GM21529 (cell line): ENCODE data around the gene OSBPL5.

Experiments used
- ATAC-seq: cut with Tn5 transposase; IDR thresholded peaks from one replicate; pipeline ENCODE4 v1.9.1; 2021; ENCODE audit not compliant: unreplicated experiment

The OSBPL5 gene

DNA sequence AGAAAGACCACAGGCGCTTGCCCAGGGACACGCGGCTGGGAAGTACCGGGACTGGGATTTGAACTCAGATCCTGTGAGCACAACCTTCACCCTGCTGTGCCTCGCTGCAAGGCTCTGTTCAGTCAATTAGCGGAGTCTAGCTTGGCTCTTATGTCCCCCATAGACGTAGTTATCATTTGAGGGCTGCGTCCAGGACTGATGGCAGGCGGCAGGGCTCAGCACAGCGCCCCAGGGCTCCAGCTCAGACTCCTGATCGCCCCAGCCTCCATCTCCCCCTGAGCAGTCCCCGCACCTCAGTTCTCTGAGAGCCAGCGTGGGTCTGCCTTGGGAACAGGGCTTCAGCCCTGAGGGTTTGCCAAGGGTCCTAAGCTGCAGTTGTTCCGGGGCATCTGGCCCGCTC is 33.7 kb upstream of the OSBPL5 start:
- ATAC-seq, result no peak

DNA sequence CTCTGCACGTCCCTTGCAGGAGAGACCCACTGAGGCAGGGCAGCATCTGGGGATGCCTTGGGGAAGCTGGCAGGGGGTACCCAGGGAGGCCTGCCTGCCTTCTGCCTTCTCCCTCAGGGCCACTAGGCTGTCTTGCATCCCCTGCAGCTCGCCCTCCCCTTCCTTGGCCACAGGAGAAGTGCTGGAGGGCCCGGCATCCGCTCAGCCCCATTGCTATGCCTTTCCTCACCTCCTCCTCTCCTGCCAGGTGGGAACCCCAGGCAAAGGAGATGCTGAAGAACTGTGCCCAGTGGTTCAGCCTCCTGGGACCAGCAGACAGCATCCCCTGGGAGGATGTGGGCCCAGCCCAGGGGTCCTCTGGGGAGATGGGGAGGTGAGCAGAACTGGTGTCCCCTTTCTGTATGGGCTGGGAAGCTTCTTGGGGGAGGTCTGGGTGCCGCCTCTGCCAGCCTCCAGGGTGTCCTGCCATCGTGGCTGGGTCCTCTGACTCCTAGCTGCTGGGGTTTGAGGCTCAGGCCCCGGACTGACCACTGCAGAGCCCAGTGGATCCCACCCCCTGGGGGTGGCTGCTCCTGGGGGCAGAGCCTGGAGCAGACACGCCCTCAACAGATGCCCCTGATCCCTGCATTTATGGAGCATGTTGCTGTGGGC is 32.9 kb upstream of the OSBPL5 start:
- no peak for ATAC-seq

DNA sequence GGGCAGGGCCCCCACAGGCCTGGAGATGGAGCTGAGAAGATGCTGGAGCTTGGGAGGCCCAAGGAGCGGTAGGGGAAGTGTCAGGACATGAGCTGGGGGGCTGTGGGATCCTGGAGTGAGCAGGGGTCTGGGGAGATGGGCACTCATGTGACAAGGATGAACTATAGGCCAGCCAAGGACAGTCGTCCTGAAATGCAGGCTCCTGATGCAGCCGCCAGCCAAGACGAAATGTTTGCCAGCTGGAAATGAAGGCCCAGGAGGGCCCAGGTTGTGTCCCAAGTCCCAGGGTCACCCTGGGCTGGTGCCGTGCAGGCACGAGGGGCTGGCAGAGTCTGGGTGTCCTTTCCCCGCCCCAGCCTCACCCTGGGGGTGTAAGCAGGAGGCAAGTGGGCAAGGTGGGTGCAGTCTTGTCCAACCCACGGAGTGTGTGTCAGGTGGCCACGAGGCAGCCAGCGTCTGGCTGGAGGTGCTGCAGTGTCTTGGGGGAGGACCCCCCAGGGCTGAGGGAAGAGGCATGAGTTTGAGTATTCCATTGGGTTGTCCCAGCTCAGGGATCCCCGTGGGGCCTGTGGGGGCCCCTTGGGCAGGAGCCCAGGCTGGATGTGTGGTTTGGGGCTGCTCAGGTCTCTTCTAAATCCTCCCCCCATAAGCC is 32.1 kb upstream of the OSBPL5 start:
- ATAC-seq, result no peak

DNA sequence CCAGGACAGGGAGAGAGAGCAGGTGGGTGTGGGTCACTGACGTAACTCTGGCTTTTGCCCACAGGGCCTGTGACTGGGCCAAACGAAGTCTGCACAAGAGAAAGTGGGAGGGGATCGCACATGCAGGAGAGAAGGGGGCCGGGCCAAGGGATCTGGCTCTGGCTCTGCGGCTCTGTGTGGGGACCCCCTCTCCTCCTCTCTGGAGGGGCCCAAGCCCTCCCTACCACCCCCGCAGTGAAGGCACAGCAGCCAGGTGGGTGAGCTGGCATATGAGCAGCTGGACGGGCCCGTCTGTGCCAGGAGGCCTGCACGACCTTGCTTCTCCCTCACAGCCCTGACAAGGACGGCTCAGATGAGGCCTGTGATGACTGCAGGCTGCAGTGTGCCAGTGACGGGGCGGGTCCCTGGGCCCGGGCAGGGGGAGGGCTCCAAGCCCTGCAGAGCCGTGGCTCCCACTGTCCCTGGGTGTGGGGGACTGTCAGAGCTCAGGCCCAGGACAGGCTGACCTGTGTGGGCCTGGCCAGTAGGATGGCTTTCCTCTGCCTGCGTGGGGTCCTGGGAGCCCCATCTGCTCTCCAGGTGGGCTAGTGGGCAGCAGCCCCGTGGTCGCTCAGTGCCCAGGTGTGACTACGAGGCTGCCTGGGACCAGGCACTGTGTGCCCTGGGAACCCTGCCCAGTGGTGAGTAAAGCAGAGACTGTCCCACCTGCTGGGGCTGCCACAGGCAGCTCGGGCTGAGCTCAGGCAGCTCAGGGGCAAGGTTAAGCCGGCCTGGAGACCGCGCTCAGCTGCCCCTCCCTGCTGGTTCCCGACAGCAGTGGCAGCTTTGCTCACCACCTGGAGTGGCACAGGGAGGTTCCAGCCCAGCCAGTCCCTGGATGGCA is 31.3 kb upstream of the OSBPL5 start:
- ATAC-seq, result no peak

DNA sequence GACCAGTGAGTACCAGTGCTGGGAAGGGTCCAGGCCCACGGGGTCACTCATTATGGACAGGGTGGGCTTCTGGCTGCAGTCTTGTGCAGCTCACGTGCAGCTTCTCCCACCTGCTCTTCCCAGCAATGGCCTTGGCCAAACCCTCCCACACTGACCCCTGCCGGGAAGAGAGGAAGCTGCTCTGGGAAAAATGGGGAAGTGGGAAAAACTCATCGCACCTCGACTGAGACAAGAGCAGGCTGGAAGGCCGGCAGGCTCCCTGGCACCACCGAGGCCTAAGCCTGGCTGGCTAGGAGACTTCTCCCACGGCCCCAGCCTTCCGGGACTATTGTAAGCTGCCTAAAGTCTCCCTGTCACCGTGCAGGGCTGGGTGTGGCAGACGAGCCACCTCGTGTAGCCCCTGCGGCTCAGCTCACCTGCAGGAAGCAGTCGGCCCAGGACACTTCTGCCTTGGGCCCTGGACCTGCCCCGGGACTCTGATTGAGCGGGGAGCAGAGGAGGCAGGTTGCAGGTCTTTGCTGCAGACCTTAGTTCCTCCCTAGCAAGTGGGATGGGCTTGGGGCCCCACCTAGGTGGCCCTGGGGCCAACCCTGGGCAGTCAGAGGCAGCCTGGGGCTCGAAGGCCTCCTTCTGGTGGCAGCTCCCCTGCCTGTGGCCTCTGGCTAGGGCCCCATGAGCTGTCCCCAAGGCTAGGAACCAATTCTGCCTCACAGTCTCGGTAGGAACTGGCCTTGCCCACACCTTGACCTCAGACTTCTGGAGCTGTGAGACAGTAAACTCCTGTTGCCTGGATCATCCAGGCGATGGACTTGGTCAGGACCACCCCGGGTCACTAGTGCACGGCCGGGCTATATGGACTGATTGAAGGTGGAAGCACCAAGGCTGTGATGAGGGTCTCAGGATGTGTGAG is 30.4 kb upstream of the OSBPL5 start:
- no peak for ATAC-seq

DNA sequence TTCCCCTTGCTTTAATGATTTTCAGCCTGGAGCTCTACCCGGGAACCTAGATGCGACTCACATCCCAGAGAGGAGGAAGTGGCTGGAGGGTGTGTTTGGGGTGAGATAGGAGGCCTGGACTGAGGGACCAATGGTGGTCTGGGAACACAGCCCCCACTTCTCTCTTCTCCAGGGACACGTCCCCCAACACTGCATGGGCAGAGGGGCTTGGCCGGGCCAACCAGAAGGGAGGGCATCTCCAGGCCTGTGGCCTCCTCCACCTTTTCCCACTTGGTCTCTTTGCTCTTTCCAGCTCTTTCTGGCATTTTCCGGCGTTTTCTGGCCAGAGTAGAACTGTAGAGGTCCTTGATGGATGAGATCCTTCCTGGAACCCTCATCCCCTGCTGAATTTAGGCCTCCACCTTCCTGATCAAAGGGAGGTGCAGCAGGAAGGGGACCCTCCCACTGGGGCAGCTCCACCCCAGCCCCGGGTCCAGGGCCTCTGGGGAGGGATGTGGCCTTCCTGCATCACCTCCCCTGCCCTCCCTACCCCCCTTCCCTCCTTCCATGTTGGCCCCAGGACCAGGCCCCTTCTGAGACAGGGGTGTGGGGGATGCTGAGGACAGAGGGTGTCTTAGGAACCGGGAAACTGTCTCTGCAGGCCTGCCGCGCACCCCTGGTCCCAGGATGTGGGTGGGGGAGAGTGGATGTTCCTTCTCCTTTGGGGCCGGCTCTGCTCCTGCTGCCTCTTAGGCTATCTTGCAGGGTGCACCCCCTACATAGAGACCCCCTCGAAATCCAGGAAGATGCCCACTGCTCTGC is 29.1 kb upstream of the OSBPL5 start:
- no peak for ATAC-seq

DNA sequence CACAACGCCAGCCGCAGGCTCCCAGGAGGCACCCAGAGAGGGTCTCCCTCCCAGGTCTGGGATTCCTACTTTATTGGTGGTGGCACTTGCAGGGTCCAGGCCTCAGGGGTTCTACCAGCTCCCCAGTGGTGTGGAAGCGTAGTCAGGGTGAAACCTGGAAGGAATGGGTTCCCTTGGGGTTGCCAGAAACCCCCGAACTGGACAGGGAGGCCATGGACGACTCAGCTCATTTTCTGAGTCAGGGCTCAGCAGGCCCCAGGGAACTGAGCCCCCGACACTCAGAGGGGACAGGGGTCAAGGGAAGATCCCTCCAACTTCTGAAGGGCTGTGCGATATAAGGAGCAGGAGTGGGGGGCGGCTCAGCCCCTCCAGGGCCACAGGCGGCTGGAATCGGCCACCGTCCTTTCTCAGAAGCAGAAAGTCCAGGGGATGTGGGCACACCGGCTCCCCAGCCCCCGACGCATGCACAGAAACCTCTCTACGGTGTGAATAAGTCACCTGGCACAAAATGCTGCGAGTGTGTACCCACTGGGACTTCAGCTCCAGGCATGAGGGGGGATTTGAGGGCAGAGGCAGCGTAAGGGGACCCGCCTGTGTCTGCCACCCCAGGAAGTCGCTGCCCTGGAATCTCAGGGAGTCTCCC is 28.4 kb upstream of the OSBPL5 start:
- no peak for ATAC-seq

DNA sequence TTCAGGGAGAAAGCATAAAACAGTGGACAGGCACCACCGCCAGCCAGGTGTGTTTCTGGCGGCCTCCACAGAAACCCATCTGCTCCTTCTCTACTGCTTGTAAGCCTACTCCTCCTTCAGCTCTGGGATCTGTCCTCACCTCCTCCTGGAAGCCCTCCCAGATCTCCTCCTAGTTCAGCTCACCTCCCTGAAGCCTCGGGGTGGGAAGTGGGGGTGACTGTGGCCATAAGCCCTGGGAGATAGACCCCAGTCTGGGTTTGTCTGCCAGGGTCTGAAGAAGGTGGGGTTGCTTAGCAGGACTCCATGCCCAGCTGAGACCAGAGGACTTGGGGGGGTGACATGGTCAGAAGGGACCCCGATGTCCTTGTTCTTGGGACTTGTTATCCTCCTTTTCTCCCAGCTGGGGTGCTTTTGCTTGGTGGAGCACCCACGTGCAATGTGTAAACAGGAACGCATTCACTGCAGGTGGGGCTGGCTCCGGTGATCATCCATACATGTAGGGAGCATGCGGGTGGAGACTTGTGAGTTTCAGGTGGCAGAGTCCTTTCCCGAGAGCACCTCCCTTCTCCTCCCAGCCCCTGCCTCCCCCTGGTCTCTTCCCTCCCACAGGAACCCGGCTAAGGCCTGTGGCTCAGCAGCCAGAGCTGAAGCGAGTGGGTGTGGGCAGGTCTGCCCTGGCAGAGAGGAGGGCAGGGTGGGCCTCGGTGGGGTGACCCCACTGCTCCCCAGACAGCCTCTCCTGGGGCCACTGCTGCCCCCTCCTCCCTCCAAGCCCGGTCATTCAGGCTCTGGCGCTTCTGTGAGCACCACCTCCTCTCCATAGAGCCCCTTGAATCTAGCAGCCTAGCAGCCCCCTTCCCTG is 27.6 kb upstream of the OSBPL5 start:
- no peak for ATAC-seq

DNA sequence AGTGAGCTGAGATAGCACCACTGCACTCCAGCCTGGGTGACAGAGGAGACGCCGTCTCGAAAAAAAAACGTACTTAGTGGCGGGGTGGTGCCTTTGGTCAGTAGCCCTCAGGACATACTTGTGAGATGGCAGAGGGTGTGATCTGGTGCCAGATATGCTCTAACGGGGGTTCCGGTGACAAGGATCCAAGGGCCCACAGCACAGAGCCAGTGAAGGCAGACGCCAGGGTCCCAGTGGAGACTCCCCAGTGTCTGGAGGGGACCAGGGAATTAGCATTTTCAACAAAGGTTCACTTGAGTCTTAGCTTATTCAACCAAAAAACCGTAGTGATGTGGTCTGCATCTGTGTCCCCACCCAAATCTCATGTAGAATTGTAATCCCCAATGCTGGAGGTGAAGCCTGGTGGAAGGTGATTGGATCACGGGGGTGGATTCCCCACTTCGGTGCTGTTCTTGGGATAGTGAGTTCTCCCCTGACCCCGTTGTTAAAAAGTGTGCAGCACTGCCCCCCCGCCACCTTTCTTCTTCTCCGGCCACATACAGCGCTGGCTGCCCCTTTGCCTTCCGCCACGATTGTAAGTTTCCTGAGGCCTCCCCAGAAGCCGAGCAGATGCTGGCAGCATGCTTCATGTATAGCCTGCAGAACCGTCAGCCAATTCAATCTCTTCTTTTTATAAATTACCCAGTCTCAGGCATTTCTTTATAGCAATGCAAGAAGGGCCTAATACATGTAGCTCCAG is 26.6 kb upstream of the OSBPL5 start:
- ATAC-seq, result no peak

DNA sequence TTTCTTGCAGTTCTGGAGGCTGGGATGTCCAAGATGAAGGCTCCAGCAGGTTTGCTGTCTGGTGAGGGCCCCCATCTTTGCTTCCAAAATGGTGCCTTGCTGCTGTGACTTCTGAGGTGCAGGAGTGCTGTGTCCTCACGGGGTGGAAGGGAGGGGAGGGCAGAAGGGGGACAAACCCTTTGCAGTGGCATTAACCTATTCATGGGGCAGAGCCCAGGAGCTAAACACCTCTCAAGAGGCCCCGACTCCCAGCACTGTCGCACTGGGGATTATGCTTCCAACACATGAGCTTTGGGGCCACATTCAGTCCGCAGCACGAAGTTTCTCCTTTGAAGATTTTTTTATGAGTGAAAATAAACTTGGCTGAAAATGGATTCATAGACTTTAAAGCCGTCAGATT is 25.5 kb upstream of the OSBPL5 start:
- no peak for ATAC-seq

DNA sequence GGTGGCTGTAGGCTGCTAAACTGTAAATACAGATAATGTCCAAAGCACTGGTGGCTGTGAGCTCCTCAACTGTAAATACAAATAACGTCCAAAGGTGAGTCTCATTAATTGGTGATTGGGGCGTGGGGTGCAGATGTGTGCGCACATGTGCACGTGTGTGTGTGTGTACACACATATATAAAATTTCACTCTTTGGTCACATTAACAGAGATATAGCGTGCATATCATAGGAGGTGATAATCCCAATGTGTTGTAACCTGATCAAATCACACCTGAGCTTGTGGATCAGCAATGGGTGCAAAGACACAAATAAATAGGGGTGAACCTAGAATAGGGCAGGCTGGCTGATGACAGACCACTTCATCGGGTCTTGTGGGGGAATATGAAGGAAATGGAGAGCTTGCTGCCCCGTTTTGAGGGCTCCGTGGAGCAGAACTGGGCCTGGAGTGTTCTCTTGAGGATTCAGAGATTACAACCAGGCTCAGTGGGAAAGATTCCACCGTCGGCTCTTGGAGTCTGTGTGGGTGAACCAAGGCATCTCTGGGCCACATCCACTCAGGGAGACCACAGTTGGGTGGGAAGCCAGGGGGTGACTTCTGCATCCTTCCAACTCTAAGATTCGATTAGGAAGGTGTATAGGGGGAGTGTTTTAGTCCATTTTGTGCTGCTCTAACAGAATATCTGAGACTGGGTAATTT is 24.9 kb upstream of the OSBPL5 start:
- ATAC-seq, result no peak

DNA sequence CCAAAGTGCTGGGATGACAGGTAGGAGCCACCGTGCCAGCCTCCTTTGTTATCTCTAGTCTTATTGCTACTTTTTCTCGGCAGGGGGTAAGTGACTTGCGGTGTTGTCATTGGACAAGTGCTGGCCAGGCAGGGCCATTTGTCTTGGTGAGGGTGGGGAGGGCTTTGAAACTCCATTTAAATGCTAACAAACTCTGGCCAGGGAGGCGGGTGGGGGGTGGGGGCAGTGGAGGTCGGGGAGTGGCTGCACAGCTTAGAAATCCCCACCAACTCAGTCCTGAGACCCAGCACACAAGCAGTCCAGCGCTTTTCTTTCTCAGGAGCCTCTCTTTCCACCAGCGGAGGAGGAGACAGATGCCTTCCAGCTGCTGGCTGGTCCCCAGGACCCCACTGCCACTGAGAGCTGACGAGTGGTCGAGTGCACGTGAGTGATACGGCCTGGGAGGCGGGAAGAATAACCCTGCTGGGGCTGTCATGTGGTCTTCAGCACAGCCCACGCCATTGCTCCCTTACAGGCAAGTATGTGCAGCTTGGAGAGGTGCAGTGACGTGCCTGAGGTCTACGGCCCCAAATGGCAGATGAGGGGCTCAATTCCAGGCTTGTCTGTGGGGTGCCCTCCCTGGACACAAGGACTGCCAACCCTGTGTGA is 24.2 kb upstream of the OSBPL5 start:
- no peak for ATAC-seq

DNA sequence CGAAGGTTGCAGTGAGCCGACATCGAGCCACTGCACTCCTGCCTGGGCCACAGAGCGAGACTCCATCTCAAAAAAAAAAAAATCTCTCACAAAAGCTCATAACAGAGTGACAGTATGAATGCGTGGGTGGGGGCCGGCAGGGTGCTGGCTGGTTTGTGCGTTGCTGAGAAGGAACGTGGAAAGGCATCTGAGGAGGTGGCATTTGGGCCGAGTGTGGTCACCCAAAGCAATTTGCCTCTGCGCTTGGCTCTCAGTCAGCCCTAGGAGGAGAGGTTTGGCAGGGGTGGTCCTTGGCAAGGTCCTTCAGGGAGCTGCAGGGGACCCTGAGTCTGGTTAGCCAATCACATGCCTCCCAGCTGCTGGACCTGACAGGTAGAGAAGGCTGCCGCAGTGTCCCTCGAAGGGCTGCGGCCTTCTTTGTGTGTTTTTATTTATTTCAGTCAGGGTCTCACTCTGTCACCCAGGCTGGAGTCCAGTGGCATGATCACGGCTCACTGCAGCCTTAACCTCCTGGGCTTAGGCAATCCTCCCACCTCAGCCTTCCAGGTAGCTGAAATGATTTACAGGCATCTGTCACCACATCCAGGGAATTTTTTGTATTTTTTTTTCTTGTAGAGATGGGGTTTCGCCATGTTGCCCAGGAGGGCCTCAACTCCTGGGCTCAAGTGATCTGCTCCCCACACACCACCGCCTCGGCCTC is 23.5 kb upstream of the OSBPL5 start:
- ATAC-seq, result no peak

DNA sequence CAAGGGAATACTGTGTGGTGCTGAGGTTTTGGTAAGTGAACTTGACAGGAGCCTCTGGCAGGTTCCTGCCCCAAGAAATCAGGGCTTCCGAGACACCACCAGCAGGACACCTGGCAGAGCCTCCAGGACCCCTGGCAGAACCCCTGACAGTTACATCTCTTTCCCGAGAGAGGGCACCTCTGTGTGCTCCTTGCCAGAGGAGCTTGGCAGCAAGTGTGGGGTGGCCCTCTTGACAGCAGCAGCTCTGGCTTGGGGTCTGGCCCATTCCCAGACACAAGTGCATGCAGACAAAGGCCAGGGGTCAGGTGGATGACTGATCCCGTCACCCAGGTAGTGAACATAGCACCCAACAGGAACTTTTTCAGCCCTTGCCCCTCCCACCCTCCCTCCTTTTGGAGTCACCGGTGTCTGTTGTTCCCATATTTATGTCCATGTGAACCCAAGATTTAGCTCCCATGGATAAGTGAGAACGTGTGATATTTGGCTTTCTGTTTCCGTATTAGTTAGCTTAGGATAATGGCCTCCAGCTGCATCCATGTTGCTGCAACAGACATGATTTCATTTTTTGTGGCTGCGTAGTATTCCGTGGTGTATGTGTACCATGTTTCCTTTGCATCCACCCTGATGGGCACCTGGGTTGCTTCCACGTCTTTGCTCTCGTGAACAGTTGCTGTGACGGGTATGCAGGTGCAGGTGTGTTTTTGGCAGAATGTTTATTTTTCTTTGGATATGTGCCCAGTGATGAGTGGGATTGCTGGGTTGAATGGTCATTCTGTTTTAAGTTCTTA is 21.2 kb upstream of the OSBPL5 start:
- ATAC-seq, result no peak

DNA sequence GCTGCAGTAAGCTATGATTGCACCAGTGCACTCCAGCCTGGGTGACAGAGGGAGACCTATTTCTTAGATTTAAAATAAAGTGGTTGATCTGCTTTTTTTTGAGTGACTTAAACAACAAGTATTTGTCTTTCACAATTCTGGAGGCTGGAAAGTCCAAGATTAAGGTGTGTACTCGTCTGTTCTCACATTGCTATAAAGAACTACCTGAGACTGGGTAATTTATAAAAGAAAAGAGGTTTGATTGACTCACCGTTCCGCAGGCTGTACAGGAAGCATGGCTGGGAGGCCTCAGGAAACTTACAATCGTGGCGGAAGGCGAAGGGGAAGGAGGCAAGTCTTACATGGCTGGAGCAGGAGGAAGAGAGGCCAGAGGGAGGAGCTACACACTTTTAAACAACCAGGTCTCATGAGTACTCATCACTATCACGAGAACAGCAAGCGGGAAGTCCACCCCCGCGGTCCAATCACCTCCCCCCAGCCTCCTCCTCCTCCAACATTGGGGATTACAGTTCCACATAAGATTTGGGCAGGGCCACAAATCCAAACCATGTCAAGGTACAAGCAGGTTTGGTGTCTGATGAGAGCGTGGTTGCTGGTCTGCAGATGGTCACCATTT is 19.7 kb upstream of the OSBPL5 start:
- ATAC-seq, result no peak
